HEK293 (cell line): ENCODE data around the gene FGFR3.

Experiments used
- CTCF ChIA-PET: fragments of 350-600 bp; formaldehyde crosslinking; extraction: SDS; loops from one replicate; lab custom pipeline; 2021; ENCODE audit warnings: antibody characterized with exemption; lab: Yijun Ruan, JAX
- POLR2A ChIA-PET: fragments of 300-600 bp; formaldehyde crosslinking; extraction: SDS; loops from one replicate; lab custom pipeline; 2020; ENCODE audit warnings: antibody characterized with exemption, inconsistent platforms; lab: Yijun Ruan, JAX
- H3K27ac ChIP-seq: fragments of 200-500 bp; sonication (Bioruptor generic); 2 replicates; pipeline ENCODE4 v1.5.1; 2014; ENCODE audit warnings: low read depth, low read length, control low read depth, inconsistent platforms; ENCODE audit errors: extremely low read depth
- H3K36me3 ChIP-seq, 2 experiments: fragments of 200-500 bp in 1 of 2; sonication (Bioruptor generic) in 1 of 2; 1 replicate in 1 of 2; 2 replicates in 1 of 2; pipeline ENCODE4 v1.5.1; 2014 to 2017; ENCODE audit warnings: inconsistent platforms in 2 of 2, low read length in 2 of 2; ENCODE audit not compliant: control insufficient read depth in 2 of 2, insufficient read depth in 1 of 2
- H3K4me1 ChIP-seq: fragments of 200-500 bp; sonication (Bioruptor generic); 2 replicates; pipeline ENCODE4 v1.5.1; 2014; ENCODE audit warnings: mild to moderate bottlenecking, low read length, inconsistent platforms; ENCODE audit not compliant: control insufficient read depth, insufficient read depth
- H3K4me3 ChIP-seq: 2 replicates; pipeline ENCODE4 v1.5.1; 2011; ENCODE audit warnings: low read depth, mild to moderate bottlenecking, control low read depth, low read length, moderate library complexity
- H3K9me3 ChIP-seq: fragments of 200-500 bp; sonication (Bioruptor generic); 2 replicates; pipeline ENCODE4 v1.5.1; 2014; ENCODE audit warnings: low read depth, low read length, inconsistent platforms; ENCODE audit not compliant: control insufficient read depth, insufficient read depth
- GLIS2 ChIP-seq: fragments of 450-650 bp; formaldehyde crosslinking; IDR thresholded peaks from 2 replicates; pipeline ENCODE4 v1.5.1; 2016; ENCODE audit warnings: missing biosample characterization, missing genetic modification characterization
- HIC1 ChIP-seq: fragments of 450-650 bp; formaldehyde crosslinking; IDR thresholded peaks from 2 replicates; pipeline ENCODE4 v1.5.1; 2016; ENCODE audit warnings: missing biosample characterization, missing genetic modification characterization
- TCF7L2 ChIP-seq: IDR thresholded peaks from 2 replicates; pipeline ENCODE4 v1.6.1; 2011; ENCODE audit warnings: low read depth, mild to moderate bottlenecking, inconsistent platforms, low read length, moderate library complexity, borderline replicate concordance
- ZBTB48 ChIP-seq: fragments of 450-650 bp; formaldehyde crosslinking; IDR thresholded peaks from 2 replicates; pipeline ENCODE4 v1.5.1; 2016; ENCODE audit warnings: missing biosample characterization, missing genetic modification characterization
- ZNF114 ChIP-seq: fragments of 450-650 bp; formaldehyde crosslinking; IDR thresholded peaks from 2 replicates; pipeline ENCODE4 v1.5.0; 2017; ENCODE audit warnings: missing biosample characterization, missing genetic modification characterization
- ZNF148 ChIP-seq: fragments of 450-650 bp; formaldehyde crosslinking; IDR thresholded peaks from 2 replicates; pipeline ENCODE4 v1.5.0; 2017; ENCODE audit warnings: missing biosample characterization, missing genetic modification characterization, borderline replicate concordance
- ZNF157 ChIP-seq: fragments of 450-650 bp; formaldehyde crosslinking; IDR thresholded peaks from 2 replicates; pipeline ENCODE4 v1.5.1; 2016; ENCODE audit warnings: missing biosample characterization, missing genetic modification characterization
- ZNF341 ChIP-seq: fragments of 450-650 bp; formaldehyde crosslinking; IDR thresholded peaks from 2 replicates; pipeline ENCODE4; 2016; ENCODE audit warnings: low read depth, missing biosample characterization, missing genetic modification characterization
- ZNF416 ChIP-seq: fragments of 450-650 bp; formaldehyde crosslinking; IDR thresholded peaks from 2 replicates; pipeline ENCODE4 v1.5.1; 2016; ENCODE audit warnings: missing biosample characterization, missing genetic modification characterization
- ZNF626 ChIP-seq: fragments of 450-650 bp; sonication (Bioruptor Pico); formaldehyde crosslinking; IDR thresholded peaks from 2 replicates; pipeline ENCODE4 v1.5.1; 2018; ENCODE audit warnings: missing biosample characterization, missing genetic modification characterization, inconsistent platforms
- ZNF639 ChIP-seq: fragments of 450-650 bp; formaldehyde crosslinking; IDR thresholded peaks from 2 replicates; pipeline ENCODE4 v1.5.1; 2016; ENCODE audit warnings: missing biosample characterization, missing genetic modification characterization
- ZNF707 ChIP-seq: fragments of 450-650 bp; formaldehyde crosslinking; IDR thresholded peaks from 2 replicates; pipeline ENCODE4 v1.5.1; 2016; ENCODE audit warnings: missing biosample characterization, missing genetic modification characterization
- TF ChIP-seq, protein P1 (sequence below): fragments of 450-650 bp; formaldehyde crosslinking; IDR thresholded peaks from 2 replicates; pipeline ENCODE4; 2016; ENCODE audit warnings: missing biosample characterization, missing genetic modification characterization

Gene FGFR3

GRCh38 chr4:1784789-1785591 lies 8.1 kb upstream of the FGFR3 start:
- H3K36me3 ChIP-seq = no peaks in the 10 kb centered on the region
- H3K4me3 ChIP-seq = no peak overlapping the region
- POLR2A ChIA-PET = interaction anchor here (1.3 kb wide), 1 partner anchor 11 kb away, joined by 4 read pairs; no protein-coding TSS in a partner anchor
- H3K9me3 ChIP-seq = no peaks in the 10 kb centered on the region
- CTCF ChIA-PET = no interaction called here
- H3K4me1 ChIP-seq = no peaks in the 10 kb centered on the region
- TF ChIP-seq ZNF341 (tag by site-specific recombination) (peak; percentile 85), ZNF416 (tag by site-specific recombination) (no peak), HIC1 (tag by site-specific recombination) (no peak), ZNF114 (no peak), ZNF707 (no peak), GLIS2 (tag by site-specific recombination) (0 out of 2 replicates have a peak, but pooled peaks have one; percentile 9), ZNF639 (tag by site-specific recombination) (no peak), ZNF157 (tag by site-specific recombination) (no peak), ZNF148 (tag by site-specific recombination) (no peak), TCF7L2 (no peak), ZBTB48 (tag by site-specific recombination) (no peak), ZNF626 (tag by site-specific recombination) (no peak)
- no peak overlapping the region for H3K27ac ChIP-seq

DNA sequence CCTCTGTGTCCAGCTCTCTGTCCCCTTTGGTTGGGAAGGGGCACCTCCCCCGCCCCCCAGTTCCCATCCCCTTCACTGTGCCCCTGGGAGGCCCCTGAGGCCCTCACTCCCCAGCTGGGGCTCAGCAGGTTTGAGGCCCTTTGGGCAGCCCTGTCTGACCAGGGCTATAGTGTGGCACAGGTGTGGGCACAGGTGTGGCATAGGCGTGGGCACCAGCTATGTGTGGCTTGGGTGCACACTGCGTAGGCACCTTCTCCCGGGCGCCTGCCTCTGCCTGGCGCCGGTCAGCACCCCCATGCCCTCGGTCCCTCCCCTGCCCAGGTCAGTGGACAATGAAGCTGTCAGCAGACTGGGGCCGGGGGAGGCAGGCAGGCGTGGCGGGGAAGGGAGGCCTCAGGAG lies 7.5 kb upstream of the FGFR3 start:
- TF ChIP-seq HIC1 (tag by site-specific recombination) = 0 out of 2 replicates have a peak, but pooled peaks have one; percentile 22
- TF ChIP-seq, protein P1, sequence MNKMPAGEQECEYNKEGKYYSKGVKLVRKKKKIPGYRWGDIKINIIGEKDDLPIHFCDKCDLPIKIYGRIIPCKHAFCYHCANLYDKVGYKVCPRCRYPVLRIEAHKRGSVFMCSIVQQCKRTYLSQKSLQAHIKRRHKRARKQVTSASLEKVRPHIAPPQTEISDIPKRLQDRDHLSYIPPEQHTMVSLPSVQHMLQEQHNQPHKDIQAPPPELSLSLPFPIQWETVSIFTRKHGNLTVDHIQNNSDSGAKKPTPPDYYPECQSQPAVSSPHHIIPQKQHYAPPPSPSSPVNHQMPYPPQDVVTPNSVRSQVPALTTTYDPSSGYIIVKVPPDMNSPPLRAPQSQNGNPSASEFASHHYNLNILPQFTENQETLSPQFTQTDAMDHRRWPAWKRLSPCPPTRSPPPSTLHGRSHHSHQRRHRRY = no peak
- TF ChIP-seq, all 188 proteins: peak for 1
- CTCF ChIA-PET = no interaction called here
- no peaks in the 10 kb centered on the region for H3K36me3 ChIP-seq
- H3K27ac ChIP-seq = no peak overlapping the region
- H3K4me1 ChIP-seq = no peaks in the 10 kb centered on the region
- no peaks in the 10 kb centered on the region for H3K9me3 ChIP-seq
- no peak overlapping the region for H3K4me3 ChIP-seq
- POLR2A ChIA-PET = no interaction called here
